ENCODE data around the gene ARHGEF17. TPM values are rescaled to one million over a fixed set of nuclear protein-coding genes. Genes with fewer than 3 reads are reported as not detected.

The ARHGEF17 gene
- polyA plus RNA-seq, 2 of the 4 experiments (the other 2 are of a cell fraction) = 7.0 to 16.2 TPM

- TF ChIP-seq HMGXB4 (CRISPR knock-in tag; IDR thresholded peaks at IDR 0.05; ENCODE audit: borderline replicate concordance) (no peak), HEYL (CRISPR knock-in tag; IDR thresholded peaks at IDR 0.05) (no peak), EP300 (IDR thresholded peaks at IDR 0.05) (no peak), PHF8 (IDR thresholded peaks at IDR 0.05; ENCODE audit: borderline replicate concordance, low read depth) (no peak), CBX8 (IDR thresholded peaks at IDR 0.05) (no peak), SMC3 (IDR thresholded peaks at IDR 0.05) (peak; percentile 88), GATA3 (IDR thresholded peaks at IDR 0.05; ENCODE audit: borderline replicate concordance) (no peak), CEBPB (IDR thresholded peaks at IDR 0.05) (no peak), NR3C1 (IDR thresholded peaks at IDR 0.05) (no peak), BHLHE40 (IDR thresholded peaks at IDR 0.05; ENCODE audit: low read depth, low read length) (no peak), FOSB (CRISPR knock-in tag; IDR thresholded peaks at IDR 0.05) (no peak), USF2 (IDR thresholded peaks at IDR 0.05) (no peak)
Measured at GRCh38 chr11:73335204-73335923, 27.3 kb downstream of the ARHGEF17 start (continued).

GRCh38 chr11:73337846-73338245 is 29.8 kb downstream of the ARHGEF17 start:
- TF ChIP-seq CEBPB (IDR thresholded peaks at IDR 0.05) (no peak), KDM1A (IDR thresholded peaks at IDR 0.05; ENCODE audit: low read depth) (no peak), MAZ (IDR thresholded peaks at IDR 0.05; ENCODE audit: borderline replicate concordance, low read depth, low read length) (no peak), PBX3 (IDR thresholded peaks at IDR 0.05) (no peak), RAD21 (conservative IDR thresholded peaks at IDR 0.05 in 1 of 2, IDR thresholded peaks at IDR 0.05 in 1 of 2) (no peak), EHMT2 (IDR thresholded peaks at IDR 0.05; ENCODE audit: low read depth) (no peak), USF2 (IDR thresholded peaks at IDR 0.05) (no peak)
- Histone ChIP-seq H3K9me3 (no peaks in the 10 kb centered on the region), H3K4me3 (no peak overlapping the region), H3K4me1 (peaks cover 26% of the 10 kb centered on the region), H3K4me2 (no peak overlapping the region), H3K27ac (no peak overlapping the region)
- CTCF ChIA-PET = interaction anchor here (0.6 to 10.6 kb wide), 7 partner anchors 18 to 323 kb away, joined by 3 to 527 read pairs (median 23); partner anchors contain the start of gene ARHGEF17
- POLR2A ChIA-PET = interaction anchor here (1.8 kb wide), 1 partner anchor 31 kb away, joined by 11 read pairs; no protein-coding TSS in a partner anchor
- ATAC-seq (no peak), DNase-seq (ENCODE audit: low read depth in 1 of 2, low spot score in 1 of 2) (no peak), FAIRE-seq (no peak)
- WGBS (ENCODE audit: missing lambda C conversion rate) = 95% methylated on average over 2 of the region's 2 CpGs

- POLR2A ChIA-PET = no interaction called here
- ATAC-seq = no peak
- H3K4me2 ChIP-seq = no peak overlapping the region
- H3K4me3 ChIP-seq = no peak overlapping the region
- H3K27ac ChIP-seq = no peak overlapping the region
- CTCF ChIA-PET = interaction anchor here (1.1 to 10.6 kb wide), 5 partner anchors 18 to 323 kb away, joined by 3 to 527 read pairs (median 172); partner anchors contain the start of gene ARHGEF17
- FAIRE-seq = no peak
- H3K9me3 ChIP-seq = no peaks in the 10 kb centered on the region
- 85% methylated on average over 4 of the region's 4 CpGs for whole genome bisulfite sequencing (ENCODE audit: missing lambda C conversion rate)
- no peak for DNase-seq (ENCODE audit: low read depth in 1 of 2, low spot score in 1 of 2)
- TF ChIP-seq USF2 (IDR thresholded peaks at IDR 0.05) = no peak
- no peak for TF ChIP-seq RARB (CRISPR knock-in tag; IDR thresholded peaks at IDR 0.05)
- TF ChIP-seq BCL3 (IDR thresholded peaks at IDR 0.05) = no peak
- TF ChIP-seq BHLHE40 (IDR thresholded peaks at IDR 0.05; ENCODE audit: low read depth, low read length) = no peak
- TF ChIP-seq ZNF302 (CRISPR knock-in tag; IDR thresholded peaks at IDR 0.05) = no peak
- no peak for TF ChIP-seq MAZ (IDR thresholded peaks at IDR 0.05; ENCODE audit: borderline replicate concordance, low read depth, low read length)
- TF ChIP-seq CTCF (IDR thresholded peaks at IDR 0.05) = no peak
- peaks cover 26% of the 10 kb centered on the region for H3K4me1 ChIP-seq
Measured at GRCh38 chr11:73338279-73338678, 30.2 kb downstream of the ARHGEF17 start.

Data from A549 (cell line).